A549 (cell line): Measurements from ENCODE around the gene ERN1. TPM values are rescaled to one million over a fixed set of nuclear protein-coding genes. Genes with fewer than 3 reads are reported as not detected.

Experiments
- ATAC-seq, 2 experiments: fragments of 200-7000 bp in 1 of 2; fragments of >200 bp in 1 of 2; cut with Nextera tagmentation in 1 of 2; cut with Tn5 transposase in 1 of 2; 3 replicates each; pipeline versions ENCODE4 v1.8.0 to v1.9.1; 2018 to 2020; ENCODE audit warnings: mild to moderate bottlenecking in 1 of 2, moderate library complexity in 1 of 2
- CTCF ChIA-PET: fragments of 300-600 bp; sonication (Branson Sonifier 250); formaldehyde crosslinking; extraction: SDS; loops from one replicate; lab custom pipeline; 2021; ENCODE audit warnings: antibody characterized with exemption, inconsistent platforms; lab: Yijun Ruan, JAX
- POLR2A ChIA-PET: fragments of 350-600 bp; formaldehyde crosslinking; extraction: SDS; loops from one replicate; lab custom pipeline; 2021; ENCODE audit warnings: antibody characterized with exemption, inconsistent platforms; lab: Yijun Ruan, JAX
- DNase-seq, 2 experiments: peaks; one replicate each; pipeline versions ENCODE4 v3.0.0 to v3.0.0-alpha.2; 2011 to 2016; ENCODE audit warnings: low read depth in 1 of 2, low spot score in 1 of 2
- FAIRE-seq: peaks from 2 replicates; lab custom pipeline; 2011; peaks lifted over from hg19 to GRCh38; lab: Jason Lieb, UNC
- H3K27ac ChIP-seq, 2 experiments: fragments of >200 bp; sonication (Bioruptor Twin); formaldehyde crosslinking; 3 replicates each; pipeline ENCODE4 v1.5.1; 2016 to 2017
- H3K4me1 ChIP-seq: fragments of >200 bp; sonication (Bioruptor Twin); formaldehyde crosslinking; 3 replicates; pipeline ENCODE4 v1.6.1; 2016
- H3K4me2 ChIP-seq: fragments of >200 bp; sonication (Bioruptor Twin); formaldehyde crosslinking; 3 replicates; pipeline ENCODE4 v1.6.1; 2016
- H3K4me3 ChIP-seq: fragments of >200 bp; sonication (Bioruptor Twin); formaldehyde crosslinking; 3 replicates; pipeline ENCODE4 v1.5.1; 2016
- H3K9me3 ChIP-seq: fragments of >200 bp; sonication (Bioruptor Twin); formaldehyde crosslinking; 3 replicates; pipeline ENCODE4 v1.6.1; 2016
- CBX2 ChIP-seq: fragments of 200-600 bp; sonication (generic); IDR thresholded peaks from 2 replicates; pipeline ENCODE4 v1.6.1; 2016; ENCODE audit warnings: low read depth, mild to moderate bottlenecking, borderline replicate concordance
- CBX8 ChIP-seq: fragments of 200-600 bp; sonication (generic); IDR thresholded peaks from 2 replicates; pipeline ENCODE4 v1.6.1; 2016
- EHF ChIP-seq: fragments of 250-450 bp; sonication (Bioruptor Pico); IDR thresholded peaks from 2 replicates; pipeline ENCODE4 v1.5.0; 2020; ENCODE audit warnings: mild to moderate bottlenecking
- HDAC2 ChIP-seq: fragments of 200-600 bp; sonication (generic); IDR thresholded peaks from 2 replicates; pipeline ENCODE4 v1.6.1; 2016
- HOXB13 ChIP-seq: fragments of 250-450 bp; sonication (Bioruptor Pico); IDR thresholded peaks from 2 replicates; pipeline ENCODE4 v1.5.0; 2020; ENCODE audit warnings: low read depth, mild to moderate bottlenecking, moderate library complexity
- HOXB5 ChIP-seq: fragments of 250-450 bp; sonication (Bioruptor Pico); IDR thresholded peaks from 2 replicates; pipeline ENCODE4 v1.5.0; 2020; ENCODE audit warnings: mild to moderate bottlenecking, moderate library complexity
- JUNB ChIP-seq: fragments of >200 bp; sonication (Bioruptor Twin); formaldehyde crosslinking; IDR thresholded peaks from 2 replicates; pipeline ENCODE4 v1.6.1; 2016
- KDM5A ChIP-seq: fragments of 200-600 bp; sonication (generic); IDR thresholded peaks from 2 replicates; pipeline ENCODE4 v1.6.1; 2016; ENCODE audit warnings: antibody characterized with exemption, mild to moderate bottlenecking
- MAZ ChIP-seq: fragments of 150-350 bp; IDR thresholded peaks from 2 replicates; pipeline ENCODE4 v1.6.1; 2014; ENCODE audit warnings: antibody characterized with exemption, low read depth, low read length, borderline replicate concordance
- MYC ChIP-seq: IDR thresholded peaks from 2 replicates; pipeline ENCODE4 v1.6.1; 2012; ENCODE audit warnings: mild to moderate bottlenecking, inconsistent platforms, low read length, improper control_type of control experiment, borderline replicate concordance
- PHF8 ChIP-seq: fragments of 200-600 bp; sonication (generic); IDR thresholded peaks from 2 replicates; pipeline ENCODE4 v1.6.1; 2016; ENCODE audit warnings: low read depth, mild to moderate bottlenecking, antibody characterized with exemption, moderate library complexity, borderline replicate concordance
- POLR2AphosphoS2 ChIP-seq: conservative IDR thresholded peaks from 2 replicates; pipeline ENCODE4 v1.6.1; 2012; ENCODE audit warnings: low read length, improper control_type of control experiment, inconsistent platforms
- RAD21 ChIP-seq, 2 experiments: fragments of >200 bp in 1 of 2; sonication (Bioruptor Twin) in 1 of 2; formaldehyde crosslinking in 1 of 2; IDR thresholded peaks in 1 of 2; conservative IDR thresholded peaks in 1 of 2; 2 replicates in 1 of 2; 3 replicates in 1 of 2; pipeline ENCODE4 v1.6.1; 2012 to 2018; ENCODE audit warnings: inconsistent platforms in 1 of 2
- RFX5 ChIP-seq: fragments of 450-650 bp; IDR thresholded peaks from 2 replicates; pipeline ENCODE4 v1.7.1; 2014; ENCODE audit warnings: antibody characterized with exemption, mild to moderate bottlenecking, moderate library complexity
- TFCP2L1 ChIP-seq: fragments of 250-450 bp; sonication (Bioruptor Pico); IDR thresholded peaks from 2 replicates; pipeline ENCODE4 v1.5.0; 2021; ENCODE audit warnings: mild to moderate bottlenecking
- ZFP36 ChIP-seq: fragments of 450-650 bp; IDR thresholded peaks from 2 replicates; pipeline ENCODE4 v1.6.1; 2014; ENCODE audit warnings: borderline replicate concordance; ENCODE audit not compliant: partially characterized antibody
- ZSCAN20 ChIP-seq: fragments of 250-450 bp; sonication (Bioruptor Pico); IDR thresholded peaks from 2 replicates; pipeline ENCODE4 v1.8.0; 2022; ENCODE audit warnings: mild to moderate bottlenecking, moderate library complexity
- WGBS: methylation state at CpG from one replicate; pipeline ENCODE4 v1.1.6; 2017; ENCODE audit errors: missing lambda C conversion rate; 5-methylcytosine and 5-hydroxymethylcytosine counted together
- polyA plus RNA-seq, 4 experiments: library from polyadenylated mRNA; depleted of rRNA in 3 of 4; stranded (reverse); fragments of >200 nt; fragmentation: RNase III in 1 of 4; extraction: RNeasy Plus Mini Kit Qiagen cat#74134 plus additional on column Dnase treatment in 1 of 4; gene quantifications; 2 replicates in 3 of 4; 3 replicates in 1 of 4; pipeline ENCODE4 v1.2.3, GENCODE V29; 2011 to 2017
- TF ChIP-seq, protein P1 (sequence below): fragments of >200 bp; sonication (Bioruptor Twin); formaldehyde crosslinking; IDR thresholded peaks from 2 replicates; pipeline ENCODE4 v1.6.1; 2016
- TF ChIP-seq, protein P2 (sequence below): IDR thresholded peaks from 2 replicates; pipeline ENCODE4 v1.6.1; 2012
- TF ChIP-seq, protein P3 (sequence below): fragments of 250-450 bp; sonication (Bioruptor Pico); IDR thresholded peaks from 2 replicates; pipeline ENCODE4 v1.5.0; 2020; ENCODE audit warnings: low read depth, mild to moderate bottlenecking, moderate library complexity
- TF ChIP-seq, protein P4 (sequence below): IDR thresholded peaks from 2 replicates; pipeline ENCODE4 v1.6.1; 2012

The ERN1 gene
- polyA plus RNA-seq, 2 of the 4 experiments (the other 2 are of a cell fraction) = 4.1 to 19.8 TPM

DNA sequence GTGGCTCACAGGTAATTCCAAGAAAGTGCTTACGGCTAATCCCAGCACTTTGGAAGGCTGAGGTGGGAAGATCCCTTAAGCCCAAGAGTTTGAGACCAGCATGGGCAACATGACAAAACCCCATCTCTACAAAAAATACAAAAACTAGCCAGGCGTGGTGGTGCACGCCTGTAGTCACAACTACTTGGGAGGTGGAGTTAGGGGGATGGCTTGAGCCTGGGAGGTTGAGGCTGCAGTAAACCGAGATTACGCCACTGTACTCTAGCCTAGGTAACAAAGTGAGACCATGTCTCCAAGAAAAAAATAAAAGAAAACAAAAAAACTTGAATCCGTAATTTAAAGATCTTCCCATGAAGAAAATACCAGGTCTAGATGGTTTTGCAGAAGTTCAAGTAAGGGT lies 114.5 kb downstream of the ERN1 start:
- DNase-seq = no peak
- CTCF ChIA-PET = no interaction called here
- POLR2A ChIA-PET = no interaction called here
- ATAC-seq = no peak
- FAIRE-seq = no peak
- H3K4me1 ChIP-seq = no peaks in the 10 kb centered on the region
- no peak overlapping the region for H3K4me3 ChIP-seq
- TF ChIP-seq, protein P1, sequence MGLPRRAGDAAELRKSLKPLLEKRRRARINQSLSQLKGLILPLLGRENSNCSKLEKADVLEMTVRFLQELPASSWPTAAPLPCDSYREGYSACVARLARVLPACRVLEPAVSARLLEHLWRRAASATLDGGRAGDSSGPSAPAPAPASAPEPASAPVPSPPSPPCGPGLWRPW = no peak
- TF ChIP-seq CBX8 (no peak), EHF (CRISPR knock-in tag) (no peak), KDM5A (no peak), HDAC2 (no peak), RFX5 (no peak), CBX2 (no peak), HOXB13 (no peak), RAD21 (conservative IDR thresholded peaks at IDR 0.05 in 1 of 2, IDR thresholded peaks at IDR 0.05 in 1 of 2) (no peak)
- TF ChIP-seq, protein P2, sequence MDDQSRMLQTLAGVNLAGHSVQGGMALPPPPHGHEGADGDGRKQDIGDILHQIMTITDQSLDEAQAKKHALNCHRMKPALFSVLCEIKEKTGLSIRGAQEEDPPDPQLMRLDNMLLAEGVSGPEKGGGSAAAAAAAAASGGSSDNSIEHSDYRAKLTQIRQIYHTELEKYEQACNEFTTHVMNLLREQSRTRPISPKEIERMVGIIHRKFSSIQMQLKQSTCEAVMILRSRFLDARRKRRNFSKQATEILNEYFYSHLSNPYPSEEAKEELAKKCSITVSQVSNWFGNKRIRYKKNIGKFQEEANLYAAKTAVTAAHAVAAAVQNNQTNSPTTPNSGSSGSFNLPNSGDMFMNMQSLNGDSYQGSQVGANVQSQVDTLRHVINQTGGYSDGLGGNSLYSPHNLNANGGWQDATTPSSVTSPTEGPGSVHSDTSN = no peak
- TF ChIP-seq, protein P3, sequence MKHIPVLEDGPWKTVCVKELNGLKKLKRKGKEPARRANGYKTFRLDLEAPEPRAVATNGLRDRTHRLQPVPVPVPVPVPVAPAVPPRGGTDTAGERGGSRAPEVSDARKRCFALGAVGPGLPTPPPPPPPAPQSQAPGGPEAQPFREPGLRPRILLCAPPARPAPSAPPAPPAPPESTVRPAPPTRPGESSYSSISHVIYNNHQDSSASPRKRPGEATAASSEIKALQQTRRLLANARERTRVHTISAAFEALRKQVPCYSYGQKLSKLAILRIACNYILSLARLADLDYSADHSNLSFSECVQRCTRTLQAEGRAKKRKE (CRISPR knock-in tag) = no peak
- no peak overlapping the region for H3K4me2 ChIP-seq
- H3K27ac ChIP-seq = no peak overlapping the region
- 84% methylated on average over 6 of the region's 6 CpGs for WGBS
- no peaks in the 10 kb centered on the region for H3K9me3 ChIP-seq

DNA sequence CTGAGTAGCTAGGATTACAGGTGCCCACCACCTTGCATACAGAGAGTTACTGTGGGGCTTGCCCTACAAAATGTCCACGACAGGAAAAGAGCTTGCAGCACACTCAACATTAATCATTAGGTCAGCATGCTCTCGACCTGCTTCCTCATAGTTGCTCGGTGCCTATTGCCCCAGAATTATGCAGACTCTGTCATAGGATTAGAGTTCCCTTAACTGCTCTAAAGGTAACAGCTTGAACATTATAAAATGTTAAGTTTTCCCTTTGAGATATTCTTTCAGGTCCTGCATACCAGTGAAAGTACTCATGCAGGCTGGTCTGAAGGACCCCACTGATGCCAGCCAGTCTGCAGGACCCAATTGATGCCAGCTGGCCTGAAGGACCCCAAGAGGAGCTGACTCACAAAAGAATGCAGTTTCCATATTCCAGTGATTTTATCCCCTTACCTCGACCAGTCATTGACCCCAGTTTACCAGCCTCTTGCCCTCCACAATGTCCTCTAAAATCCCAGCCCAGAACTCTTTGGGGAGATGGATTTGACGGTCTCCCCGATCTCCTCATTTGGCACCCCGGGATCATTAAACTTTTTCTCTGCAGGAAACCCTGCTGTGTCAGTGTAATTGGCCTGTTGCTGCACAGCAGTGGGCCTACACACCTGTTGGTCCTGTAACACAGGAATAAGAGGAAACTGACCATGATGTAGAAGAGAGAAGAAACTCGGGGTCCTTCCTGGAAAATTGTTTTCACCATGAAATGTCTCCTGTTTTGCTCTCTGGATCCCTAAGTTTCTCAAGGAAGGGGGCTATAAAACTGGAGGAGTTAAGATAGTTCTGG lies 120.2 kb downstream of the ERN1 start:
- Histone ChIP-seq H3K4me1 (peaks cover 28% of the 10 kb centered on the region), H3K4me2 (no peak overlapping the region), H3K27ac (no peak overlapping the region), H3K9me3 (no peaks in the 10 kb centered on the region), H3K4me3 (no peak overlapping the region)
- TF ChIP-seq ZSCAN20 (CRISPR knock-in tag) = no peak
- no peak for TF ChIP-seq CBX8
- no peak for TF ChIP-seq PHF8
- no peak for TF ChIP-seq TFCP2L1 (CRISPR knock-in tag)
- TF ChIP-seq, protein P4, sequence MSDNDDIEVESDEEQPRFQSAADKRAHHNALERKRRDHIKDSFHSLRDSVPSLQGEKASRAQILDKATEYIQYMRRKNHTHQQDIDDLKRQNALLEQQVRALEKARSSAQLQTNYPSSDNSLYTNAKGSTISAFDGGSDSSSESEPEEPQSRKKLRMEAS = no peak
- no peak for TF ChIP-seq MAZ
- no peak for TF ChIP-seq POLR2AphosphoS2
- TF ChIP-seq HOXB5 (CRISPR knock-in tag) = no peak
- TF ChIP-seq, protein P2 = no peak
- TF ChIP-seq, protein P1 = no peak
- FAIRE-seq (no peak), ATAC-seq (peak in 1 of 2 experiments; percentile 49; a peak in 4 of 6 replicates), DNase-seq (no peak)
- POLR2A ChIA-PET = no interaction called here
- 37% methylated on average over 8 of the region's 8 CpGs for WGBS
- CTCF ChIA-PET = interaction anchor here (1.1 to 10.0 kb wide), 4 partner anchors 17 to 131 kb away, joined by 3 to 107 read pairs (median 5); no protein-coding TSS in a partner anchor

DNA sequence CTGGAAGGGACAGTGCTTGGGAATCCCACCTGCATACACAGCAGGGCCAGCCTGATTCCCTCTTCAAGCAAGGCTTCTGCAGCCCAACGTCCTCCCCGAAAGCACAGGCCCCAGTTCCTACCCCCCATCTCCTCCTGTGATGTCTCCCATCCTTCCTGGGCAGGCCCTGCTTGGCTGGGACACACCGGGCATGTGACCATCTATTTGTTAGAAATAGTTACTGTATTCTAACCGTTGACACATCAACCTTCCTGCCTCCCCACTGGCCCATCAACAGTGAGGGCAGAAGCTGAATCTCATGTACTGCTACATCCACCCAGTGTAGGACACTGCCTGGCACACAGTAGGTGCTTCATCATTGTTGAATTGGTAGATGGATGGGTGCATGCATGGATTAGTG lies 121.1 kb downstream of the ERN1 start:
- Histone ChIP-seq H3K4me1 (peaks cover 28% of the 10 kb centered on the region), H3K4me3 (no peak overlapping the region), H3K9me3 (no peaks in the 10 kb centered on the region)
- DNase-seq (no peak), FAIRE-seq (no peak)
- 71% methylated on average over 4 of the region's 4 CpGs for WGBS
- CTCF ChIA-PET = interaction anchor here (1.1 to 10.0 kb wide), 3 partner anchors 18 to 132 kb away, joined by 3 to 107 read pairs (median 3); no protein-coding TSS in a partner anchor
- no peak for TF ChIP-seq TFCP2L1 (CRISPR knock-in tag)
- TF ChIP-seq JUNB = no peak
- TF ChIP-seq MYC = no peak
- no peak for TF ChIP-seq ZFP36
- TF ChIP-seq HOXB5 (CRISPR knock-in tag) = no peak
- TF ChIP-seq, all 56 proteins: peak for 0
- Histone ChIP-seq H3K4me2 (no peak overlapping the region), H3K27ac (peak overlapping the region in 1 of 2 experiments; percentile 5; a peak in 2 of 6 replicates)
- ATAC-seq = no peak
- POLR2A ChIA-PET = no interaction called here
